GM19099 (cell line): Measurements from ENCODE around the gene ARSB.

Experiments used
- POLR2A ChIP-seq: IDR thresholded peaks from 3 replicates; pipeline ENCODE4 v1.6.1; 2011; ENCODE audit warnings: low read depth; ENCODE audit not compliant: insufficient read length; ENCODE audit errors: extremely low read depth

ARSB gene

DNA sequence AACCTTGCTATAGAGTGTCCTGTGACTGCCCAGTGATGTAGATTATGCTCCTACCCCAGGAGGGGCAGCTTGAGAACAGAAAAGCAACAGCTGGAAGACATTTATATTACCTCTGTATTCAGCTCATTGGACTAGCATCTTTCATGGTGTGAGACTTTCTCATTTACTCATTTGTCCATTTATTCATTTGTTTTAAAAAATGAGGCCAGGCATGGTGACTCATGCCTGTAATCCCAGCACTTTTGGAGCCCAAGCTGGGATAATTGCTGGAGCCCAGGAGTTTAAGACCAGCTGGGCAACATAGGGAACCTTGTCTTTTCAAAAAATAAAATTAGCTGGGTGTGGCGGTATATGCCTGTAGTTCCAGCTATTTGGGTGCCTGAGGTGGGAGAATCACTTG is 206.6 kb downstream of the ARSB start:
- TF ChIP-seq POLR2A: no peak

DNA sequence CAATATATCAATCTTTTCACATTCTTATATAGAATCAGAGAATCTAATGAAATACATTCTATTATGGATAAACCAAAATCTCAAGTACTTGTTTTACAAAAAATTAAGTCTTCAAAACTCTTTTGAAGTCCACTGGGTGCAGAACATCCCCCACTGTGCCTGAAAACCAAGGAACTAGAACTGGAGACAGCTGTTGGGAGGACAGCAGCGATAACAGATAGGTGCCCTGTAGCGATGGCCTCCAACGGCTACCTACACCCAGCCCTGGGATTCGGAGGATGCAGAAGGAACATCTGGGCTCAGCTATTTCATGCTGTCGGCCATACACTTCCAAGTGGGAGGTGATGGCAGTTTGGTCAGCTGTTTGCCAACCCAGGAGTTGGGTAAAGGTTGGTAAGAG is 207.2 kb downstream of the ARSB start:
- no peak for TF ChIP-seq POLR2A

DNA sequence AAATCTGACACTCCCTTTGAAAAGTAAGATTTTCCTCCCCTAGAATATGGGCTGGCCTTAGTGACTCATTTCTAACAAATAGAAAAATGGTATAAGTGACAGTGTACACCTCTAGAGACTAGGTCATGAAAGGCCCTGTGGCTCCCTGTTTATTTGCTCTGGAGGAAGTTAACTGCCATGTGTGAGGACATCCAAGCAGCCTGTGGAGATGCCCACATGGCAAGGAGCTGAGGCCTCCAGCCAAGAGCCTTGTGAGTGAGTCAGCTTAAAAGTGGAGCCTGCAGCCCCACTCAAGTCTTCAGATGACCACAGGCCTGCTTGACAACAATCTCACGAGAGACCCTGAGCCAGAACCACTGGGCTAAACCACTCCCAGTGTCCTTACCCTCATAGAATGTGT is 208.5 kb downstream of the ARSB start:
- no peak for TF ChIP-seq POLR2A

DNA sequence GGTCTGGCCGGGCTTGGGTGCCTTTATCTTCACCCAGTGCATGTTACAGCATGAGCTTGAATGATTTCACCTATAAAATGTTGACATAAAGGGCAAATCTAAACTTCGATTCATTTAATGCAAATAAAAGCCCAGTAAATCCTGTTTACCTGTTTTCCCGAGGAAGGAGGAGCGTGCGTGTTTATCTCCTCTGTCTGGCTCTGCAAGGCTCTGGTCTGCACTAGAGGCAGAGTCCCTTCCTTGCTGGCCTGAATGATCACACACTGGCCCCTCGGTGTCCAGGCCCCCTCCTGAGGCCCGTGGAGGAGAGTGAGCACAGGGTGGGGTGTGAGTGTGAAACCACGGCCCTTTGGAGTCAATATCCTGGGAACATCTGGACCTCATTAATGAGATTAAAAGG is 211.5 kb downstream of the ARSB start:
- no peak for TF ChIP-seq POLR2A

DNA sequence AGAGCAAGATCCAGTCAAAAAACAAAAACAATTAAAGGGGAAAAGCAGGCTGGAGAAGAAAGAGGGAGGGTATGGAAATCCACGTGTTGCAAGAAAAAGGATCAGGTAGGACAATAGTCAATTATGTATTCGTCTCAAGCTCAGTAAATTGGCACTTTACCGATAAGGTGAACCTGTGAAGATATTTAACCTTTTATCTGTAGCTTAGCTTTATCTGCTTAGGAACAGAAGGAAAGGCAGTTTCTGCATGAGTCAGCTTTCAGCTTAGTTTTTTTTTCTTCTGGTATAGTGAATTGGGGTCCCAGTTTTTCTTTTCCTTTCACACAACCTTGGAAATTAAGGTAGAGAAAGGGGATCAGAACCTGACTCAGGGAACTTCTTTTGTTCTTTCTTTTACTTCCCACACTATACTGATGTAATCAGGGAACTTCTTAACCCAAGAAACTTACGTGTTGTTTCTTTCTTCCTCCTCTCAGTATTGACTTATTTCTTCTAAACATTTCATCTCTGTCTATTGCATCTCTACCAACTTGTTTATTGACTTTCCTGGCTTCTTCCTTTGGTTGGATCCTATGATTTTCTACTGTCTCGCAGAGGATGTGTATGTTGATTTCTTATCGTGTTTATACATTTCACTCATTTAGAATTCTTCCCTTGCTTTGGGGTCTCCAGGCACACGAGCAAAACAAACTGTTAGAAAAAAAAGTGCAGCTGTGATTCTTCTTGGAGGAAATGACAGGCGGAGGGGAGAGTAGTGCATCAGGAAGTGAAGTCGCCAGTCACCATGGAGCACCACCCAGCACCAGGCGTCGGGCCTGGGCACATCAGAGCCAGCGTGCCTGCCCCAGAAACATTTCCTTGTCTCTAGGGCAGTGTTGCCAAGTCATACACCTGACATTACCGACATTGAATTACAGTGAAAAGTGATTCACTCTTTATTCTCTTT is 213.6 kb downstream of the ARSB start:
- TF ChIP-seq POLR2A: no peak

DNA sequence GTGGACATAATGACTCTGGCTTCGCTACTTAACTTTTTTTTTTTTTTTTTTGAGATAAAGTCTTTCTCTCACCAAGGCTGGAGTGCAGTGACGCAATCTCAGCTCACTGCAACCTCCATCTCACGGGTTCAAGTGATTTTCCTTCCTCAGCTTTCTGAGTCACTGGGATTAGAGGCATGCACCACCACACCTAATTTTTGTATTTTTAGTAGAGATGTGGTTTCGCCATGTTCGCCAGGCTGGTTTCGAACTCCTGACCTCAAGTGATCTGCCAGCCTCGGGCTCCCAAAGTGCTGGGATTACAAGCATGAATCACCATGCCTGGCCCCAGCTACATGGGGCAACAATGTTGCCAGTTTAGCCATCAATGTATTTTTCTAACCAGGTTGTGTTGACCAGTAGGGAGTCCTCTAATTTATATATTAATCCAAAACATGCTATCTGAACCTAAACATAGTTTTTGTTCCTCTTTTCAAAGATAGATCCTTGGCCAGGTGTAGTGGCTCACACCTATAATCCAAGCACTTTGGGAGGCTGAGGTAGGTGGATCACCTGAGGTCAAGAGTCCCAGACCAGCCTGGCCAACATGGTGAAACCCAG is 216.2 kb downstream of the ARSB start:
- no peak for TF ChIP-seq POLR2A

DNA sequence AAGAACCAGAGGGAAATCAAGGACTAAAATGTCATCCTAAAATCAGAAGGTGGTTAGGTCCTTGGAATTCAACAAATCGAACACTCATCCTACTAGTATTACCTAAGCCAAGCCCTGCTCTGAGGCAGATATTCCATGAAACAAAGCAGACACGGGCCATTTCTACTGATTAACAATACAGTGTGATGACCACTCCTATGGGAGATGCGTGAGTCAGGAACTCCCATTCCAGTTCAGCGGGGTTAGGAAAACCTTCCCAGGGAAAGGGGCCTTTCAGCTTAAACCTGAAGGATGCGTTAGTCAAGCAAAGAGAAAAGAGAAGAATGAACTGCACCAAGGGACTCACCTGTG is 218.7 kb downstream of the ARSB start:
- no peak for TF ChIP-seq POLR2A

DNA sequence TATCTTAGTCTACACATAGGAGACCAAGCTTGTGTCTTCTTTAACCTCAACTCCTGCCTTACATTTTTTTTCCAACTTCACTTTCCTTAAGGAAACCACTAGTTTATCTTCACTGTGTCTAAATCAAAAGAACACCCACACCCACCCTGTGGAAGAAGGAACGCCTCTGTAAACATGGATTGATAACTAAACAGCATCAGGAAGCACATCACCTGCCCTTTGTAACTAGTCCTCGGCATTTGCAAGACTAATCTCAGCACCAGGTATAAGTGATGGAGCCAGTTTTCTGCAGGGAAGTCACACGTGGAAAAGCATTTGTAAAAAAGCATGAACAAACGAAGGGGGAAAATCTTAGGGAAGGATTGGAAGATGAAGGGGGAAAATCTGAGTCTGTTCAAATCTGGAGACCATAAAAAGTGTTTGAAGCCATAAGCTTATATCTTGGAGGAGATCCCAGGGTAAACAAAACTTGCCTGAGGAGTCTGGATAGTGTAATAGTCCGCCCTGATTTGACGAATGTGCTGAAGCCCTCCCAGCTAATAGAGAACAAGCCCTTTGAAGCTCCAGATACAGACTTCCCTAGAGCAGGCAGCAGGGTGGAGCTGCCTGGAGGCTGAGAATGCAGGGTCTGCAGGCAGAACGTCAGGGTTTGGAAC is 219.2 kb downstream of the ARSB start:
- TF ChIP-seq POLR2A: no peak

DNA sequence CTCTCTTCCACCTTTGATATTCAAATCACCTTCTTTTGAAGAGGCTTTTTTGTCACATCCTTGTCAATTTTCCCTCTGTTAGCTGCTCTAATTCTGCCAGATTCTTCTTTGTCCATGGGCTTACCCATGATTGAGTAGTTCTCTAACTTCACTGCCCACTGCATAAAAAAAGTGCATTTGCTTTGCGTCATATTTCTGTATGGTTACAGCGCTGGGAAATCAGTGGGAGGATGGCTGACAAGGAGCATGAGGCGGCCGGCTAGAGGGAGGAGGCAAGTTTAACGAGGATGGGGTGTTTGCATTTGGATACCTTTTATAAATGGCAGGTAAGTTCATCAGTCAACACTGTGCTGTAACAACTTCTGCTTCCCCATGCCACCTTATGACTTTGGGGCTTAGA is 220.0 kb downstream of the ARSB start:
- no peak for TF ChIP-seq POLR2A

DNA sequence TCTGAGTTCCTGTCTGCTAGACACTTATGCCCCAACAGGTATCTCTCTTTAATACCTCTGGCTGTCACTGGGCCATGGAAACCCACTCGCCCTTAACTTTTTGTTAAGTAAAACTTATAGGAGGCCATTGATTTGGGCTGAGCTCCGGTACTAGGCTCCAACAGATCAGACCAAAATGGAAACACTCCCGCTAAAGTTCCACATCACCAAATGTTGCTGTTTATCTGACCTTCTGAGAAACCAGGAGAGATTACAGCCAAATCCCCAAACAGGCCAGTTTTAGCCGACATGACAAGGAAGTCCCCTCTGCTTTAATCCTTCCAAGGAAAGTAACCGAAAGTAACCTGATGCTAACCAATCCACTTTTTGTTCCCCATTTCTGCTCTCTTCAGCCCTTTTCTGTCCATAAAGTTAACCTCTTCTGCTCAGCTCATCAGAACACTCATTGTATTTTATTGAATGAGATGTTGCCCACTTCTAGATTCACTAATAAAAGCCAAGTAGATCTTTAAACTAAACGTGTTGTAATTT is 221.4 kb downstream of the ARSB start:
- no peak for TF ChIP-seq POLR2A

DNA sequence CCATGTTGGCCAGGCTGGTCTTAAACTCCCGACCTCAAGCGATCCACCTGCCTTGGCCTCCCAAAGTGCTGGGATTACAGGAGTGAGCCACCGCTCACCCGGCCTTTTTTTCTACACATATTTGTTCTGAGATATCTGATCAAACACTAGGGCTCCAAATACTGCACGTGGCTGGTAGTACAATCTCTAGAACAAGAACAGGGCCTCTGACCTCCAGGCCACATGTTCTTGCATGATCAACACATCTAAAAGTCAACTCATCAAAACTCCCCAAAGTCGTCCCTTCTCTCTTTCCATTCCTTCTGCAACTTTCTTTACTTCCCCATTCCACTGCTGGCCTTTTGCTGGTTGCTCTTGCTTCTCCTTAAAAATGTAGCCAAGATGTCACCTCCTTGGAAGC is 223.3 kb downstream of the ARSB start:
- TF ChIP-seq POLR2A: no peak

DNA sequence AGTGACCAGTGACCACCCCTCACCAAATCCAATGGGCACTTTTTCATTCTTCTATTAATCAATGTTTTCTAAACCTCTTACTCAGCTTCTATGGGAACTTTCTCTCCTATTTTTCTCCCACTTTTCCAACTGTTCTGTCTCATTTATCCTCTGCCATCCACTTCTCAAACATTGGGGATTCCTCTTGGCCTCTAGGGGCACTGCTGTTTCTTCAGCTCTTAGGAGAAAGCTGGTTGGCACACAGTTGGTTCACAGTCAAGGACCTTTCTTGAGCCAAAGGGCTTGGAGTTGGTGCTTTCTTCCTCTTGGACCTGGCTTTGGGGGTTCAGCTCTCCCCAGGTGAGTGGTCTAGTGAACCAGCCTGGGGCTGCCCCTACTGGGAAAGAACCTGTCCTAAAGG is 224.3 kb downstream of the ARSB start:
- no peak for TF ChIP-seq POLR2A

DNA sequence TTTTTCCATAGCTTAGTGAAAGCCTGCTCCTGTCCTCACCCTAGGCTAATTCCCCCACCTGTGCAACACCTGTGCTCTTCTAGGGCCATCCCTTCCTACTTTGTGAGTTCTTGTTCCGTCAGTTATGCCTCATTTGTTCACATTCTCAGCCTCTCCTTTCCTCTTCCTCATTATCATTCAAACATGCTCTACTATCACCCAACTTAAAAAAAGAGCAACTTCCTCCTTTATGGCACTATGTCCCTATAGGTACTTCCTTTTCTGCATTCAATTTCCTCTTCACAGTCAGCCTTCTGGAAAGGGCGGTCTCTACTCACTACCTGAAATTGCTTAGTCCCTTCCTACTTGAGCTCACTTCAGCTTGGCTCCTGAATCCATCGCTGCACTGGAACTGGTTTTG is 224.7 kb downstream of the ARSB start:
- TF ChIP-seq POLR2A: no peak

DNA sequence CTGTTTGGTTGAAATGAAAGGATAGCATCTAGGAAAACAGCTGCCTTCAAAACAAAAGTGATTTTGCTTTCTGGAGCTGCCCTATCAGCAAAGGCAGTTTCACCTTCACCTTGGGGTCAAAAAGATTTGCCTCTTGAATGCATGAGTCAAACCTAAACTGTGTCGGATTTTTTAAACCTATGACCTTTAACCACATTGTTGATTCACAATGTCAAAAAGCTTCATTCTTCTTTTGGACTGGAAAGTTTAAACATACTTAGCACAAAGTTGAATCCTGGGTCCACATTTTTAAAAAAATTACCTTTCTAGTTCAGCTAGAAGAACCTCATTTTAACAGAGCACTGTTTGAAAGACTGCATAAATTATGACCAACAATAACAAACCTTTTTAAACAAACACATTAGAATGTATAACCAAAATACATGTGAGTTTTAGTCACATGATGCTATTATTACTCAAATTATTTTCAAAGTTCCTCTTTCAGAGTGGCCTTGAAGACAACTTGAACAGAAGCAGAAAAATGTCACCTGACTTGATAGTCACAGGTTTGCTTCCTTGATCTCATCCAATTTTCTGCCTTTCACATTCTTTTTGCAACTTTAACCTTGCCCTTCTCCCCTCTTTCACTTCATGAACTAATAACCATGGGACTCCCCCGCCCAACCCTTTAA is 226.8 kb downstream of the ARSB start:
- TF ChIP-seq POLR2A: peak; percentile 11
